CD8-positive, alpha-beta memory T cell (primary cell): ENCODE measurements around the gene RNF40. TPM values are rescaled to one million over a fixed set of nuclear protein-coding genes. Genes with fewer than 3 reads are reported as not detected.
A peak's percentile ranks its signal among the peaks of the same experiment; 100 is the strongest.

Source experiments
- CTCF ChIA-PET: fragments of 350-600 bp; sonication (Branson Sonifier 250); formaldehyde crosslinking; loops from one replicate; lab custom pipeline; 2021; ENCODE audit warnings: antibody characterized with exemption; lab: Charles Lee
- POLR2A ChIA-PET: fragments of 350-600 bp; sonication (Branson Sonifier 250); formaldehyde crosslinking; loops from one replicate; lab custom pipeline; 2021; ENCODE audit warnings: antibody characterized with exemption; lab: Charles Lee
- DNase-seq, 5 donors: peaks; one replicate each; pipeline versions ENCODE4 v3.0.0 to v3.0.0-alpha.2; 2020 to 2022; ENCODE audit warnings: mixed read lengths in 1 of 5
- H3K27ac ChIP-seq: one replicate; pipeline ENCODE4 v1.7.0; 2013; ENCODE audit warnings: low read depth, mild to moderate bottlenecking, low read length, moderate library complexity
- H3K27me3 ChIP-seq: 2 replicates; pipeline ENCODE4 v1.7.0; 2013; ENCODE audit warnings: low read length, mild to moderate bottlenecking; ENCODE audit not compliant: insufficient read depth, poor library complexity, severe bottlenecking
- H3K36me3 ChIP-seq: 2 replicates; pipeline ENCODE4 v1.7.0; 2013; ENCODE audit warnings: mild to moderate bottlenecking, low read length, moderate library complexity; ENCODE audit not compliant: insufficient read depth
- H3K4me1 ChIP-seq: 2 replicates; pipeline ENCODE4 v1.7.0; 2013; ENCODE audit warnings: mild to moderate bottlenecking, low read length, moderate library complexity; ENCODE audit not compliant: insufficient read depth
- H3K4me3 ChIP-seq: 2 replicates; pipeline ENCODE4 v1.7.0; 2013; ENCODE audit warnings: mild to moderate bottlenecking, low read length
- H3K9me3 ChIP-seq: 2 replicates; pipeline ENCODE4 v1.7.0; 2013; ENCODE audit warnings: mild to moderate bottlenecking, low read length
- H3K27ac Mint-ChIP-seq, 8 donors: one replicate each; pipeline ENCODE4 v1.8.0; 2020 to 2021; ENCODE audit warnings: mixed read lengths in 8 of 8, mild to moderate bottlenecking in 6 of 8, inconsistent platforms in 3 of 8, moderate library complexity in 3 of 8
- H3K27me3 Mint-ChIP-seq, 2 donors: one replicate each; pipeline ENCODE4 v1.8.0; 2020 to 2021; ENCODE audit warnings: mixed read lengths in 2 of 2, mild to moderate bottlenecking in 1 of 2, moderate library complexity in 1 of 2
- H3K36me3 Mint-ChIP-seq, 3 donors: one replicate each; pipeline ENCODE4 v1.8.0; 2020 to 2021; ENCODE audit warnings: mixed read lengths in 3 of 3, inconsistent platforms in 1 of 3, mild to moderate bottlenecking in 1 of 3
- H3K4me1 Mint-ChIP-seq, 3 donors: one replicate each; pipeline ENCODE4 v1.8.0; 2020 to 2021; ENCODE audit warnings: mixed read lengths in 3 of 3, inconsistent platforms in 1 of 3, mild to moderate bottlenecking in 1 of 3
- H3K4me3 Mint-ChIP-seq, 7 donors: one replicate each; pipeline ENCODE4 v1.8.0; 2020 to 2021; ENCODE audit warnings: mixed read lengths in 7 of 7, mild to moderate bottlenecking in 6 of 7, moderate library complexity in 4 of 7, inconsistent platforms in 2 of 7
- H3K9me3 Mint-ChIP-seq, 5 donors: one replicate each; pipeline ENCODE4 v1.8.0; 2020 to 2022; ENCODE audit warnings: mixed read lengths in 5 of 5, mild to moderate bottlenecking in 3 of 5, moderate library complexity in 2 of 5, inconsistent platforms in 1 of 5
- polyA plus RNA-seq: library from polyadenylated mRNA; unstranded; fragments of 300-500 nt; fragmentation: Illumina TruSeq; gene quantifications from one replicate; pipeline ENCODE4 v1.2.3, GENCODE V29; 2021
- total RNA-seq, 2 experiments: library from RNA; stranded (reverse); gene quantifications; one replicate each; pipeline ENCODE4 v1.2.3, GENCODE V29; 2021

RNF40 gene
- total and polyA plus RNA-seq, 3 experiments from 2014 or later = 61.9 to 157 (median 152) TPM

- CTCF ChIA-PET = interaction anchor here (0.8 kb wide), 1 partner anchor 62 kb away, joined by 3 read pairs; no protein-coding TSS in a partner anchor
- H3K36me3 Mint-ChIP-seq = peaks cover 0 to 11% (median 2%) of the 10 kb centered on the region in 3 donors
These were observed 20.6 kb downstream of the RNF40 start for GRCh38 chr16:30782486-30783279.

GRCh38 chr16:30783280-30784109, 21.4 kb downstream of the RNF40 start:
- Mint-ChIP-seq H3K36me3 (peaks cover 0 to 11% (median 2%) of the 10 kb centered on the region in 3 donors), H3K27ac (no peak overlapping the region), H3K4me1 (peaks cover 9 to 24% (median 13%) of the 10 kb centered on the region in 3 donors), H3K4me3 (no peak overlapping the region), H3K27me3 (peaks cover 9 to 14% of the 10 kb centered on the region in 2 donors), H3K9me3 (no peaks in the 10 kb centered on the region)
- Histone ChIP-seq H3K4me1 (peaks cover 14% of the 10 kb centered on the region), H3K27me3 (peaks cover 7% of the 10 kb centered on the region), H3K9me3 (no peaks in the 10 kb centered on the region), H3K36me3 (no peaks in the 10 kb centered on the region), H3K4me3 (no peak overlapping the region), H3K27ac (no peak overlapping the region)
- CTCF ChIA-PET = interaction anchor here (0.8 kb wide), 1 partner anchor 61 kb away, joined by 3 read pairs; no protein-coding TSS in a partner anchor
- no peak for DNase-seq
- POLR2A ChIA-PET = no interaction called here

More at GRCh38 chr16:30782486-30783279, 20.6 kb downstream of the RNF40 start:
- Histone ChIP-seq H3K4me1 (peaks cover 11% of the 10 kb centered on the region), H3K27ac (no peak overlapping the region), H3K36me3 (no peaks in the 10 kb centered on the region), H3K9me3 (no peaks in the 10 kb centered on the region), H3K4me3 (no peak overlapping the region), H3K27me3 (peaks cover 7% of the 10 kb centered on the region)
- peaks cover 6 to 20% (median 9%) of the 10 kb centered on the region in 3 donors for H3K4me1 Mint-ChIP-seq
- peak overlapping the region in 1 of 7 donors; percentile 37 for H3K4me3 Mint-ChIP-seq
- no peak for DNase-seq
- no peaks in the 10 kb centered on the region for H3K9me3 Mint-ChIP-seq
- H3K27ac Mint-ChIP-seq = peak overlapping the region in 1 of 8 donors; percentile 33
- H3K27me3 Mint-ChIP-seq = peaks cover 1 to 8% of the 10 kb centered on the region in 2 donors
- POLR2A ChIA-PET = no interaction called here

- Mint-ChIP-seq H3K4me3 (no peak overlapping the region), H3K4me1 (peaks cover 9 to 24% (median 13%) of the 10 kb centered on the region in 3 donors), H3K27me3 (peaks cover 14% of the 10 kb centered on the region in 2 donors), H3K27ac (no peak overlapping the region), H3K9me3 (no peaks in the 10 kb centered on the region), H3K36me3 (peaks cover 0 to 11% (median 2%) of the 10 kb centered on the region in 3 donors)
- CTCF ChIA-PET = no interaction called here
- peaks cover 7% of the 10 kb centered on the region for H3K27me3 ChIP-seq
- H3K36me3 ChIP-seq = no peaks in the 10 kb centered on the region
- DNase-seq = no peak
- H3K4me3 ChIP-seq = no peak overlapping the region
- peaks cover 14% of the 10 kb centered on the region for H3K4me1 ChIP-seq
- no peak overlapping the region for H3K27ac ChIP-seq
- no peaks in the 10 kb centered on the region for H3K9me3 ChIP-seq
- POLR2A ChIA-PET = no interaction called here
These were observed 22.1 kb downstream of the RNF40 start for GRCh38 chr16:30784215-30784614.

GRCh38 chr16:30785126-30786106, 23.3 kb downstream of the RNF40 start:
- no peak for DNase-seq
- H3K4me3 ChIP-seq = no peak overlapping the region
- ChIA-PET POLR2A (interaction anchor here (0.6 kb wide), 2 partner anchors 27 to 98 kb away, joined by 6 to 9 read pairs; no protein-coding TSS in a partner anchor), CTCF (interaction anchor here (0.9 kb wide), 2 partner anchors 20 to 59 kb away, joined by 3 read pairs; no protein-coding TSS in a partner anchor)
- H3K9me3 ChIP-seq = no peaks in the 10 kb centered on the region
- Mint-ChIP-seq H3K4me3 (peak overlapping the region; percentile 13 to 74 (median 67)), H3K9me3 (no peaks in the 10 kb centered on the region), H3K27me3 (peaks cover 14% of the 10 kb centered on the region in 2 donors), H3K4me1 (peaks cover 9 to 24% (median 13%) of the 10 kb centered on the region in 3 donors), H3K27ac (peak overlapping the region in 2 of 8 donors; percentile 17 to 88), H3K36me3 (peaks cover 0 to 11% (median 2%) of the 10 kb centered on the region in 3 donors)
- peak overlapping the region; percentile 31 for H3K27ac ChIP-seq
- no peaks in the 10 kb centered on the region for H3K36me3 ChIP-seq
- peaks cover 14% of the 10 kb centered on the region for H3K4me1 ChIP-seq
- H3K27me3 ChIP-seq = peaks cover 7% of the 10 kb centered on the region

- Histone ChIP-seq H3K4me3 (no peak overlapping the region), H3K27ac (peak overlapping the region; percentile 31), H3K27me3 (peaks cover 7% of the 10 kb centered on the region), H3K4me1 (peaks cover 14% of the 10 kb centered on the region), H3K36me3 (no peaks in the 10 kb centered on the region), H3K9me3 (no peaks in the 10 kb centered on the region)
- Mint-ChIP-seq H3K4me1 (peaks cover 9 to 24% (median 13%) of the 10 kb centered on the region in 3 donors), H3K4me3 (peak overlapping the region; percentile 13 to 74 (median 70)), H3K36me3 (peaks cover 0 to 11% (median 2%) of the 10 kb centered on the region in 3 donors), H3K27ac (peak overlapping the region in 1 of 8 donors; percentile 88), H3K27me3 (peaks cover 14 to 16% of the 10 kb centered on the region in 2 donors), H3K9me3 (no peaks in the 10 kb centered on the region)
- DNase-seq = no peak
- POLR2A ChIA-PET = interaction anchor here (1.6 kb wide), 1 partner anchor 19 kb away, joined by 5 read pairs; no protein-coding TSS in a partner anchor
- CTCF ChIA-PET = interaction anchor here (0.9 to 1.6 kb wide), 2 partner anchors 19 kb away, joined by 3 read pairs; no protein-coding TSS in a partner anchor
These were observed 24.2 kb downstream of the RNF40 start for GRCh38 chr16:30786115-30786935.

GRCh38 chr16:30786936-30787612, 25.0 kb downstream of the RNF40 start, which contains the start of gene ZNF629:
TSS of gene ZNF629 (minus strand) at chr16:30787205. CDS start at chr16:30784482, 2,723 bp downstream.
- H3K36me3 Mint-ChIP-seq = peaks cover 0 to 11% (median 2%) of the 10 kb centered on the region in 3 donors
- H3K4me3 Mint-ChIP-seq = peak within 1 kb of the TSS; percentile 74 to 87 (median 79)
- peaks cover 14 to 16% of the 10 kb centered on the region in 2 donors for H3K27me3 Mint-ChIP-seq
- H3K9me3 Mint-ChIP-seq = no peaks in the 10 kb centered on the region
- H3K27me3 ChIP-seq = peaks cover 7% of the 10 kb centered on the region
- peak within 1 kb of the TSS; percentile 63 for H3K4me3 ChIP-seq
- H3K27ac Mint-ChIP-seq = peak within 1 kb of the TSS in 5 of 8 donors; percentile 19 to 88 (median 33)
- no peaks in the 10 kb centered on the region for H3K36me3 ChIP-seq
- ChIA-PET CTCF (interaction anchor here (0.6 to 1.6 kb wide), 2 partner anchors 13 to 18 kb away, joined by 3 read pairs; no protein-coding TSS in a partner anchor), POLR2A (interaction anchor here (1.6 kb wide), 1 partner anchor 18 kb away, joined by 5 read pairs; no protein-coding TSS in a partner anchor)
- H3K4me1 ChIP-seq = peaks cover 14% of the 10 kb centered on the region
- DNase-seq = peak in 1 of 5 donors; percentile 36
- H3K27ac ChIP-seq = peak within 1 kb of the TSS; percentile 59
- peaks cover 9 to 24% (median 13%) of the 10 kb centered on the region in 3 donors for H3K4me1 Mint-ChIP-seq
- H3K9me3 ChIP-seq = no peaks in the 10 kb centered on the region
